Amniotic epithelial cell (primary cell): ENCODE data around the gene SELENBP1.
"Not testable (repeated sequence)": the region's sequence is repeated elsewhere in the genome, so short reads cannot be mapped to it uniquely, and the experiment has no call there.

Source experiments
- DNase-seq: peaks from one replicate; pipeline ENCODE4 v3.0.0-alpha.2; 2010; ENCODE audit warnings: low read depth

SELENBP1 gene

GRCh38 chr1:151377150-151377884 is 4.8 kb upstream of the SELENBP1 start:
- no peak for DNase-seq

- no peak for DNase-seq
Observed at GRCh38 chr1:151373196-151373595, 691 bp upstream of the SELENBP1 start.

- DNase-seq = peak; percentile 67
Observed at GRCh38 chr1:151371370-151372057, 991 bp downstream of the SELENBP1 start.

- peak; percentile 34 for DNase-seq
Observed at GRCh38 chr1:151370211-151370911, 2.1 kb downstream of the SELENBP1 start.

GRCh38 chr1:151369621-151370048 is 2.9 kb downstream of the SELENBP1 start:
- no peak for DNase-seq

- no peak for DNase-seq
Observed at GRCh38 chr1:151369302-151369610, 3.2 kb downstream of the SELENBP1 start.

DNA sequence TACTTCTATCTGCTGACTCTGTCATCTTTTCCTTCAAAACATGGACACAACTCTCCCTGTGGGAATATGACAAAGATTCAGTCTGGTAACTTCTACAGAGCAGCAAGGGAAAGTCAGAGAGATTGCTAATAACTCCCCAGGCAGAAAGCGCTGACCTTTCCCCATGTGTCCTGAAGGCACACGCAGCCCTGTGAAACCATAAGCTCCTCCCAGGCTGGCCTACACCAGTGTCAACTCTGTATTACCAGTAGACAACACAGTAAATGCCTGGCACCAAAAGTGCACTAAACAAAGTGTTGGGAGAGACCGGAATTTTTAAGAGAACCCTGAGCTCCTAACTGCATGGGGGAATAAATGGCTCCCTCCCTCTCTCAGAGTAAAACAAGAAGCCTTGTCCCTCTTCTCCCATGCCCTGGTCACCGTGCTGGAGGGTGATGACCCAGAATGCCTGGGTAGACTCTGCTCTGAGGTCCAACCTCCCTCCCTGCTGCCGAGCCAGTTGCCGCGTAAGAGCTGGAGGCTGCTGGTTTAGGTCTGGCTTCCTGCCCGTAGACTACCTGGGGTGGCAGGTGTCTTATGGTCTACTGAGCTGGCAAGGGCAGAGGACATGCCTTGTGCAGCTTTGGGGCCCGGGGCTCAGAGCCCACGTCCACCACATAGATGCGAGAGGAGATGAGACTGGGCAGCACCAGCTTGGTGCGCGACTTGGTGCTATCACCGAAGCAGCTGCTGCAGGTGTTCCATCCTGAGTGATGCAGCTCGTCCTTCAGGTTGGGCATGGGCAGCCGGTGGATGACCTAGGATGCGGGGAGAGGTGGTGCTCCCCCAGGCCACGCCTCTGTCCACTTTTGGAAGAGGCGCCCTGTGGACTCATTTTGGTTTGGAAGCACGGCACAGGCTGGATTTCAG is 3.9 kb downstream of the SELENBP1 start:
- DNase-seq = no peak

GRCh38 chr1:151367658-151368392 is 4.7 kb downstream of the SELENBP1 start:
- peak; percentile 53 for DNase-seq

DNA sequence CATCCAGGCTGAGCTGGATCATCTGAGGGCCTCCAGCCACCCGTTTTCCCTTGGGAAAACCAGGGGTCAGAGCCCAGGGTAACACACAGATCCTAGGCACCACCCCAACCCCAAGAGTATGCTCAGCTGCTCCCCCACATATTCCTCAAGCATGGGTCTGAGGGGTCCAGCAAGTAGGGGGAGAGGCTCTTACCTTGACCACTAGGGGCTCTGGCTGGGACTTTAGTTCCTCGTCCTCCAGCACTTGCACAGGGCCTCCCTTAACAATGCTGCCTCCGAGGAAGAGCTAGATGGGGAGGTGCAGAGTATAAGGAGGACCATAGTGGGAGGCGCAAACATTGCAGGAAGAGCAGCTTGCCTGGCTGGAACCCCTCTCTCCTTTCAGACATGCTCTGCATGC is 7.5 kb downstream of the SELENBP1 start:
- DNase-seq = no peak

- no peak for DNase-seq
Observed at GRCh38 chr1:151362308-151363155, 10.0 kb downstream of the SELENBP1 start.

DNA sequence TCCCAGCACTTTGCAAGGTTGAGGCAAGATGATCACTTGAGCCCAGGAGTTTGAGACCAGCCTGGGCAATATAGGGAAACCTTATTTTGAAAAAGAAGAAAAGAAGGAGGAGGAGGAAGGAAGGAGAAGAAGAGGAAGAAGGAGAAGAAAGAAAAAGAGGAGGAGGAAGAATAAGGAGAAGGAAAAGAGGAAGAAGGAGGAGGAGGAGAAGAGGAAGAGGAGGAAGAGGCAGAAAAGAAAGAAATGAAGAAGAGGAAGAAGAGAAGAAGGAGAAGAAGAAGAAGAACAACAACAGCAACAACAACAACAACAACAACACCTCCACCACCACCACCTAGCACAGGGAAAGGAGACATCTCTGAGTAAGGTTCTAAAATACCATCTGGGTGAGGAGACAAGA is 10.6 kb downstream of the SELENBP1 start:
- DNase-seq = no peak

GRCh38 chr1:151356696-151357095 is 15.8 kb downstream of the SELENBP1 start:
- DNase-seq = peak; percentile 48

GRCh38 chr1:151352021-151352718 is 20.3 kb downstream of the SELENBP1 start:
- peak; percentile 55 for DNase-seq

DNA sequence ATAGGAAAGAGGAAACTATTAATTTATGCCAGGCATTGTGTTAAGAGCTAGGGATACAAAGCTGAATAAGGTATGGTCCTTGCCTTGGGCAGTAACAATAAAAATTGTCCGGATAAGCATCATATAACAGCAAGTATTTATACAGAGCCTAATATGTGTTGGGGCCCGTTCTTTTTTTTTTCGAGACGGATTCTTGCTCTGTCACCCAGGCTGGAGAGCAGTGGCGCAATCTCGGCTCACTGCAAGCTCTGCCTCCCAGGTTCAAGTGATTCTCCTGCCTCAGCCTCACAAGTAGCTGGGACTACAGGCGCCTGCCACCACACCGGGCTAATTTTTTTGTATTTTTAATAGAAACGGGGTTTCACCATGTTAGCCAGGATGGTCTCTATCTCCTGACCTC is 22.2 kb downstream of the SELENBP1 start:
- DNase-seq = not testable (repeated sequence)

DNA sequence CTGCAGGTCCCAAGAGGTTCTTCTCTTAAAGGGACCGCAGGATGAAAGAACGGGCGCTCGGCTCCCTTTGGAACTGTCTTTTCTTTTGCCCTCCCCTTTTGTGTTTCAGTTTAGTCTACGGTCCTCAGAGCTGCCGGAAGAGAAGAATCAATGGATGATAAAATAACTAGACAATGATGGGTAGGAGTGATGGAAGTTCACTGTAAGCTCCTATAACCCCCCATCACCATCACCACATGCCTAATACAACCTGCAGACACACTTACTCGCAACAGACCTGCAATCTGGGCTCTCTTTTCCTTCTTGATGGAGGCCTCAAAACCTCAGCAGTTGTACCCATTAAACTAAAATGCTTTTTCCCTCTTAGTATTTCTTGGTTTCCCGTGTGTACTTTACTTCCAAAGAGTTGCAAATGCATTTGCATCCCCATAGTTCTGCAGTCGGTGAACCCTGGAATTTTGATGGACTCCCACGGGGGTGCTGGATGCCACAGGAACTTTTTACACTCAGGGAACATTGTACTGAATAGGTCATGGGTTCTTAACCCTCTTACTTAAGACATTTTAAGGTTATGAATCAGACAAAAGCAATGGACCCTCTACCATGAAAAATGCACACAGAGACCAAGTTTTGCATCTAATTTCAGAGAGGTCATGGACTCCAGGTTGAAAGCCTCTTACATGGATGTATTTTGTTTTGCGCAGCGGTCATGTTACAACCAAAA is 24.8 kb downstream of the SELENBP1 start:
- DNase-seq = peak; percentile 32

- peak; percentile 95 for DNase-seq
Observed at GRCh38 chr1:151346769-151347522, 25.6 kb downstream of the SELENBP1 start, which contains the start of gene RFX5. Gene RFX5, minus strand, starts transcription at chr1:151347252. Its CDS starts 932 bp downstream, at chr1:151346320.

GRCh38 chr1:151346082-151346768 is 26.3 kb downstream of the SELENBP1 start:
- DNase-seq = no peak

DNA sequence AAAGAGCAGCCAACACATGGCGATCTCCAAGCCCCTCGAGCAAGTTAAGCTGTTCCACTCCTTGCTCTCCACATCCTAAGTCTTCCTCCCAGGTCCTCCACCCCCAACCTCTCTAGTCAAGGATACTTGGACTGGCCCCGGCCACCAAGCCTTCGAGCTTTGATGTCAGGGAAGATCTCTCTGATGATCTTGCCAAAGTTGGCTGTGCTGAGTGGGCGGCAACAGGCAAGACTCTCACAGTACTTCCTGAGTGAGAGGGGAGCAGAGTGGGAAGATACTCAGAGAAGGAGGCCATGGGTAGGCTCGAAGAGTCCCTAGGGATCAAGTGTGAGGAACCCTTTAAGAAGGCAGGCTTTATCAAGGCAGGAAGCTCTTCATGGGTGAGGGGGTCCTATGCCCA is 28.2 kb downstream of the SELENBP1 start:
- no peak for DNase-seq
